Activated CD4-positive, alpha-beta memory T cell treated with anti-CD3 and anti-CD28 coated beads for 36 hours (primary cell): Measurements from ENCODE around the gene SLC25A45. TPM values are rescaled to one million over a fixed set of nuclear protein-coding genes. Genes with fewer than 3 reads are reported as not detected.

Experiments used
- CTCF ChIA-PET: fragments of 350-600 bp; sonication (Branson Sonifier 250); formaldehyde crosslinking; loops from one replicate; lab custom pipeline; 2021; ENCODE audit warnings: antibody characterized with exemption, inconsistent platforms; lab: Charles Lee
- POLR2A ChIA-PET: fragments of 350-600 bp; sonication (Branson Sonifier 250); formaldehyde crosslinking; loops from one replicate; lab custom pipeline; 2021; ENCODE audit warnings: antibody characterized with exemption; lab: Charles Lee
- DNase-seq: peaks from one replicate; pipeline ENCODE4 v3.0.0-alpha.2; 2020
- H3K27ac Mint-ChIP-seq: one replicate; pipeline ENCODE4 v1.8.0; 2021; ENCODE audit warnings: mixed read lengths
- H3K27me3 Mint-ChIP-seq: one replicate; pipeline ENCODE4 v1.8.0; 2021; ENCODE audit warnings: mixed read lengths
- H3K36me3 Mint-ChIP-seq: one replicate; pipeline ENCODE4 v1.8.0; 2021; ENCODE audit warnings: mixed read lengths
- H3K4me1 Mint-ChIP-seq: one replicate; pipeline ENCODE4 v1.8.0; 2021; ENCODE audit warnings: low read depth, mixed read lengths
- H3K4me3 Mint-ChIP-seq: one replicate; pipeline ENCODE4 v1.8.0; 2021; ENCODE audit warnings: mild to moderate bottlenecking, mixed read lengths
- H3K9me3 Mint-ChIP-seq: one replicate; pipeline ENCODE4 v1.8.0; 2021; ENCODE audit warnings: mixed read lengths
- intact Hi-C: fragments of 100-400 bp; cut with micrococcal nuclease; formaldehyde crosslinking; loops from one replicate; pipeline ENCODE4 v1.15.1; 2023
- total RNA-seq, 2 experiments: library from RNA; stranded (reverse); gene quantifications; one replicate each; pipeline ENCODE4 v1.2.3, GENCODE V29; 2021

Gene SLC25A45
- total RNA-seq, 2 experiments from 2014 or later, result 14.4 to 16.1 TPM

DNA sequence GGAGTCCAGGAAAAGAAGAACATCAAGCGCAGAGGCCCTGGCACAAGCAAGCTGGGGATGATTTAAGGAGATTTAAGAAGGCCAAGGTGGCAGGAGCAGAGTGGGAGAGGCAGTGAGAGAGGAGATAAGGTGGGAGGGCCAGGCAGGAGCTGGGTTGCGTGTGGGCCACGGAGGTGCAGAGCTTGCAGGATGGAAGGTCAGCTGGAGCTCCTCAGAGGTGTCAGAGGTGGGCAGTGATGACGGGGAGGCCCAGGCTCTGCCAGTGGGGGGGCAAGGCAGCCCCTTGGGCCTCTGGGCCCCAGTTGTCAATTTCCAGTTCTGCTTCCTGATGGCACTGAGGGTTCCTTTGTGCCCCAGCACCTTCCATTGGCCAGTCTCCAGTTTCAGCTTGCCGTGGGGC is 10.5 kb upstream of the SLC25A45 start:
- intact Hi-C loops, result no loop called here
- no peak overlapping the region for H3K4me3 Mint-ChIP-seq
- H3K4me1 Mint-ChIP-seq, result peaks cover 34% of the 10 kb centered on the region
- peaks cover 23% of the 10 kb centered on the region for H3K36me3 Mint-ChIP-seq
- ChIA-PET POLR2A (no interaction called here), CTCF (interaction anchor here (1.5 kb wide), 1 partner anchor 63 kb away, joined by 3 read pairs; no protein-coding TSS in a partner anchor)
- no peaks in the 10 kb centered on the region for H3K27me3 Mint-ChIP-seq
- H3K27ac Mint-ChIP-seq, result no peak overlapping the region
- DNase-seq, result no peak
- H3K9me3 Mint-ChIP-seq, result no peaks in the 10 kb centered on the region

DNA sequence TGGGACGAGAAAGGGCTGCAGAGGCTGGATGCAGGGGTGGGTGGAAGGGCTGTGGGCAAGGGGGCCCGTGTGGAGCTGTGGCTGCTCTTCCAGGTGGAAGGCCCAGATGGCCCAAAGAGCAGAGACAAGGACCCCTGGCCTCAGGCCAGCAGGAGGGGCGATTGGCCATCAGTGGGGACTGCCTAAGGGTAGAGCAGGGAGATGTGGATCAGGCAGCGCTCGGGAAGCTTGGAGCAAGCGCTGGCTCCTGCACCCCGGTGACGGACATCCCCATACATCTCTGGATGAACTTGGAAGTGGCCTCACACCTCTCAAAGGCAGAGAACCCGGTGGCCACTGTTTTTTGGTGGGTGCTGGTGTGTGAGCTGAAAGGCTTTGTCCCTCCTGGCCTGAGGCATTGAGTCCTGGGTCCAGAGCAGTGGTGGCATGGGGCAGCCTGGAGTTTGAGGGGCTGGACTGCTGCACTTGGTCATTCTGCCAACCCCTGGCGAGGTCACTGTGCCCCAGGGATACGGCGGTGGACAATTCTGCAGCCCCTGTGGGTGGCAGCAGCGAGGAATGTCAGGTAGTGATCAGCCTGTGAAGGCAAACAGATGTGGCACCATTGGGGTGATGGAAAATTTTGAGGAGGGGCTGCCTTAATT is 9.9 kb upstream of the SLC25A45 start:
- no peak overlapping the region for H3K27ac Mint-ChIP-seq
- no peak for DNase-seq
- peaks cover 36% of the 10 kb centered on the region for H3K4me1 Mint-ChIP-seq
- H3K36me3 Mint-ChIP-seq, result peaks cover 22% of the 10 kb centered on the region
- H3K27me3 Mint-ChIP-seq, result no peaks in the 10 kb centered on the region
- no peaks in the 10 kb centered on the region for H3K9me3 Mint-ChIP-seq
- ChIA-PET CTCF (interaction anchor here (1.3 kb wide), 1 partner anchor 118 kb away, joined by 3 read pairs; no protein-coding TSS in a partner anchor), POLR2A (no interaction called here)
- no peak overlapping the region for H3K4me3 Mint-ChIP-seq
- intact Hi-C loops, result no loop called here

DNA sequence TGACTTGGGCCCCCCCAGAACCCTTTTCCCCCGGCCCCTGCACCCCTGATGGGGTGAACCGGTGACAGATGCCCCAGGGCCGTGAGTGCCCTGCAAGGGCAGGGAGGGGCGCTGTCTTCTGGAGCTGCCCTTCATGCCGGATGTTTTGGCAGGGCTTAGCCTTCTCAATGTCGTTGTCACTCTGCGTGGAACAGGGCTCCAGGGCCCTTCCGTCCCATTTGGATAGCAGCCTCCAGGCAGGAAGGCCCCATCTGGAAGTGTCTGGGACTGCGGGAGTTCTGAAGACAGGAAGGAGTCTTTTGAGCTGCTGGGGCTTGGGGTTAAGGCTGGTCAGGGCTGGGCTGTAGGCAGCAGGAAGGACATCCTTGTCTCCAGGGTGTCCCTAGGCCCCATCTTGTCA is 8.6 kb upstream of the SLC25A45 start:
- peak overlapping the region; percentile 43 for H3K27ac Mint-ChIP-seq
- intact Hi-C loops, result no loop called here
- peaks cover 20% of the 10 kb centered on the region for H3K36me3 Mint-ChIP-seq
- no peak for DNase-seq
- H3K4me3 Mint-ChIP-seq, result no peak overlapping the region
- H3K27me3 Mint-ChIP-seq, result no peaks in the 10 kb centered on the region
- POLR2A ChIA-PET, result interaction anchor here (0.9 kb wide), 1 partner anchor 30 kb away, joined by 3 read pairs; no protein-coding TSS in a partner anchor
- no peaks in the 10 kb centered on the region for H3K9me3 Mint-ChIP-seq
- H3K4me1 Mint-ChIP-seq, result peaks cover 43% of the 10 kb centered on the region
- CTCF ChIA-PET, result interaction anchor here (0.9 to 1.3 kb wide), 2 partner anchors 119 to 120 kb away, joined by 3 read pairs; no protein-coding TSS in a partner anchor

DNA sequence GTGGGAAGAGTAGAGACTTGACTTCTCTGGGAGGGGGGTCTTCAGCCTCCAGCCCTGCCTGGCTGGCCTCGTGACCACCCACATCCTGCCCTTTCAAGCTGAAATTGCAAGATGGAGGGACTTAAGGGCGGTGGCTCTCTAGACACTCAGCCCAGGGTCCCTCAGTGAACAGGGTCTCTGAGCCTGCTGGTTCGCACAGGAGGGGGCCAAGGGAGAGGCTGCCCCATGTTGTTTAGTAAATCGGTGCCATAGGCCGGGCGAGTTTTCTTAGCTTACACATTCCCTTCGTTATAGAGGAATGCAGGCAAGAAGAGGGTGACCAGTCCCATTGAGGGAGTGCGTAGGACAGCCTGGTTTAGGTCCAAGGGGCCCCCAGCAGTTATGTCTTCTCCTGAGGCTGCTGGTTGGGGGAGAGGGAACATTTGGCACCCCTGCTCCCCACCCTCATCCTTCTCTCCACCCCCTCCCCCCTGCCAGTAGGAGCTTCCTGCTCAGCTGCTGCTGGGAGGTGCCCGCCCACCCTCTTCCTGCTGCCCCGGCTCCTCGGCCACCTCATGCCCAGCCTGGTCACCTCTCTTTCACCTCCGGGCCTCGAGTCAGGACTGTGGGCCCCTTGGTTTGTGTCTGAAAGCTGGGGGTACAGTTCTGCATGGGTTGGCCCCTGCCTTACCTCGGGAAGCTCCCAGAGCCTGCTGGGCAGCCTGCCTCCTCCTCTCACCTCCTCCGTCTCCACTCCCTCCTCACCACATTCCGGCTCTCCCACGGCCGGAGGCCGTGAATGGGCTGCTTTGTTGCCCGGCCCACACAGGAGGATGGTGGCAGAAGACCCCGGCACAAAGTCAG is 7.9 kb upstream of the SLC25A45 start:
- Mint-ChIP-seq H3K27me3 (no peaks in the 10 kb centered on the region), H3K9me3 (no peaks in the 10 kb centered on the region), H3K27ac (no peak overlapping the region), H3K4me3 (no peak overlapping the region), H3K4me1 (peaks cover 48% of the 10 kb centered on the region), H3K36me3 (peaks cover 20% of the 10 kb centered on the region)
- CTCF ChIA-PET, result interaction anchor here (0.9 to 1.0 kb wide), 2 partner anchors 24 to 120 kb away, joined by 3 read pairs; no protein-coding TSS in a partner anchor
- no peak for DNase-seq
- POLR2A ChIA-PET, result interaction anchor here (0.9 kb wide), 1 partner anchor 31 kb away, joined by 3 read pairs; no protein-coding TSS in a partner anchor
- intact Hi-C loops, result no loop called here

DNA sequence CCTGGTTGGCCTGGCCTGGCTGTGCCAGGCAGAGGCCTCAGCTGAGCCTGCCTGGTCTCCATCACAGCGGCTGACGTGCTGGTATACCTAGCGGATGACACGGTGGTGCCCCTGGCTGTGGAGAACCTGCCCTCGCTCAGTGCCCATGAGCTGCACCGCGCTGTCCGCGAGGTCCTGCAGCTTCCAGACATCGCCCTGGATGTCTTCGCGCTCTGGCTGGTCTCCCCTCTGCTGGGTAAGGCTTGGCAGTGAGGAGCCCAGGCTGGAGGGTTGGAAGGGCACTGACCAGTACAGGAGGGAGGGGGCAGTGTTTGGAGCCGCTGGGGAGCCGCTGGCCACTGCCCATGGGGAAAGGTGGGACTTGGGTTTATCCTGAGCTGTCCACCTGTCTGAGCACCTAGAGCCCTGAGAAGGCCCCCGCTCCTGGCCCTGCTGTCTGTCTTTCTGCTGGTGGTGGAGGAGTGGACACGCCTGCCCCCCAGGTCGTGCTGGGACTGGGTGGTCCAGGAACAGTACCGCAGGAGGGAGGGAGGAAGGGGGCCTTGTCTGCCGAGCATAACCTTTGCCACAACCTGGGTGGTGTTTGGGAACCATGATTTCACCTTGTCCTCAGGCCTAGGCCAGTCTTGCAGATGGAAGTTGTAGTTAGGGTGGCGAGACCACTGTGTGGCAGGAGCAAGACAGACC is 7.0 kb upstream of the SLC25A45 start:
- ChIA-PET POLR2A (interaction anchor here (1.2 kb wide), 1 partner anchor 30 kb away, joined by 3 read pairs; no protein-coding TSS in a partner anchor), CTCF (interaction anchor here (1.0 to 3.2 kb wide), 2 partner anchors 23 to 27 kb away, joined by 3 to 37 read pairs; no protein-coding TSS in a partner anchor)
- H3K27me3 Mint-ChIP-seq, result no peaks in the 10 kb centered on the region
- DNase-seq, result no peak
- peaks cover 57% of the 10 kb centered on the region for H3K4me1 Mint-ChIP-seq
- intact Hi-C loops, result no loop called here
- H3K4me3 Mint-ChIP-seq, result no peak overlapping the region
- H3K9me3 Mint-ChIP-seq, result no peaks in the 10 kb centered on the region
- no peak overlapping the region for H3K27ac Mint-ChIP-seq
- H3K36me3 Mint-ChIP-seq, result peaks cover 20% of the 10 kb centered on the region

DNA sequence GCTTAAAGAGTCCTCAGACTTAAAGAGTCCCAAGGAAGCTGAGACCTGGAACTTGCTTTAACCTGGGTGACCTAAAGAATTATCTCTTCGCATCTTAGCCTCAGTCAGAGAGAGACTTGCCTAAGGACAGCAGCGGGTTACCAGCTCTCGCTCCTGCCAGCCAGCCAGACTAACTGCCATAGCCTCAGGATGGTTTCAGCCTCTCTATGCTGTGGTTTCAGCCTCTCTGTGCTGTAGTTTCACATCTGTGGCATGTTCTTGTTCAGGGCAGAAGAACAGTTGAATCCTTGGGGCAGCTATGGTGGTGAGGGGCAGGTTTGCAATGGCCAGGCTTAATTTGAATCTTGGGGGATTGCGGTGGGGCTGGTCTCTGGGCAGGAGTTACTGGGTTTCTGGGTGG is 6.3 kb upstream of the SLC25A45 start:
- H3K9me3 Mint-ChIP-seq, result no peaks in the 10 kb centered on the region
- H3K27me3 Mint-ChIP-seq, result no peaks in the 10 kb centered on the region
- peak overlapping the region; percentile 14 for H3K27ac Mint-ChIP-seq
- peaks cover 64% of the 10 kb centered on the region for H3K4me1 Mint-ChIP-seq
- intact Hi-C loops, result no loop called here
- peaks cover 20% of the 10 kb centered on the region for H3K36me3 Mint-ChIP-seq
- ChIA-PET CTCF (interaction anchor here (1.2 to 3.2 kb wide), 3 partner anchors 27 to 152 kb away, joined by 5 to 37 read pairs (median 9); no protein-coding TSS in a partner anchor), POLR2A (interaction anchor here (1.2 to 4.4 kb wide), 4 partner anchors 27 to 118 kb away, joined by 3 to 26 read pairs (median 4); no protein-coding TSS in a partner anchor)
- no peak for DNase-seq
- H3K4me3 Mint-ChIP-seq, result no peak overlapping the region

DNA sequence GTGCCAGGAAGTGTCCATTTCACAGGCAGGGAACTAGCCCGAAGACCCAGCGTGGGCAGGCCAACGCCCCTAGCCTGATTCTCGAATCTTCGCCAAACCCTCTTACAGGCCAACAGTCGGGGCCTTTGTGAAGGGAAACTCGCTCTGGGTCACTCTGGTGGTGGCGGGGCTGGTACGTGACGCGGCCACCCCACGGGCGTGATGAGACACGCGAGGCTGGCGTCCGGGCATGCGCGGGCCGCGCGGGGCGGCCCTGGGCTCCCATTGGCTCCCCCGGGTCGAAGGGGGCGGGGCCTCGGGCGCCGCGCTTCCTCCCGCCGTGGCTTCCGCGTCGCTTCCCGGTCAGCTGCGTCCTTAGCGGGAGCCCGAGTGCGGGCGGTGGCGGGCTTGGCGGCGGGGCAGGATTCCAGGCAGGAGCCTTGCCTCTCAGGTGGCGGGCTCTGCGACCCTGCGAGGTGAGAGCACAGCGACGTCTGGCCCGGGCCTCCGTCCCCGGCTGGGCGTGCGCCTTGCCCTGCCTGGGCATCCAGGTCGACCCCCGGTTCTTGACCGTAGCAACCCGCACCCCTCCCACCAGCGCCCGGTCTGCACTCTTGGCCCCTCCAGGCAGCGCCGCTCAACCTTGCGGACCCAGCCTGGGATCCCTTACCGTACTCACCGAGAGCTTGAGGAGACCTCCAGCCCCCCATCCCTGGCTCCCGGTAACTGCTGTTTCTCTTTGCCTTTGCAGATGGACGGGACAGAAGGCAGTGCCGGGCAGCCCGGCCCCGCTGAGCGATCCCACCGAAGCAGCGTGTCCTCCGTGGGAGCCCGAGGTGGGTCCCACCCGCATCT is 4.1 kb upstream of the SLC25A45 start, which contains the start of gene FRMD8:
Gene FRMD8 (plus strand): TSS at position 331 of the 834 bp plus-strand sequence. CDS start 400 bp downstream, at position 731.
- POLR2A ChIA-PET, result interaction anchor here (0.8 to 4.4 kb wide), 9 partner anchors 30 to 123 kb away, joined by 3 to 26 read pairs (median 6); partner anchors contain the start of genes MALAT1 and NEAT1
- H3K27ac Mint-ChIP-seq, result peak within 1 kb of the TSS; percentile 97
- intact Hi-C loops, result no loop called here
- H3K9me3 Mint-ChIP-seq, result no peaks in the 10 kb centered on the region
- peaks cover 12% of the 10 kb centered on the region for H3K36me3 Mint-ChIP-seq
- CTCF ChIA-PET, result interaction anchor here (0.8 to 3.2 kb wide), 9 partner anchors 30 to 170 kb away, joined by 3 to 37 read pairs (median 3); no protein-coding TSS in a partner anchor
- H3K27me3 Mint-ChIP-seq, result no peaks in the 10 kb centered on the region
- peak; percentile 90 for DNase-seq
- H3K4me1 Mint-ChIP-seq, result peaks cover 73% of the 10 kb centered on the region
- peak within 1 kb of the TSS; percentile 91 for H3K4me3 Mint-ChIP-seq

DNA sequence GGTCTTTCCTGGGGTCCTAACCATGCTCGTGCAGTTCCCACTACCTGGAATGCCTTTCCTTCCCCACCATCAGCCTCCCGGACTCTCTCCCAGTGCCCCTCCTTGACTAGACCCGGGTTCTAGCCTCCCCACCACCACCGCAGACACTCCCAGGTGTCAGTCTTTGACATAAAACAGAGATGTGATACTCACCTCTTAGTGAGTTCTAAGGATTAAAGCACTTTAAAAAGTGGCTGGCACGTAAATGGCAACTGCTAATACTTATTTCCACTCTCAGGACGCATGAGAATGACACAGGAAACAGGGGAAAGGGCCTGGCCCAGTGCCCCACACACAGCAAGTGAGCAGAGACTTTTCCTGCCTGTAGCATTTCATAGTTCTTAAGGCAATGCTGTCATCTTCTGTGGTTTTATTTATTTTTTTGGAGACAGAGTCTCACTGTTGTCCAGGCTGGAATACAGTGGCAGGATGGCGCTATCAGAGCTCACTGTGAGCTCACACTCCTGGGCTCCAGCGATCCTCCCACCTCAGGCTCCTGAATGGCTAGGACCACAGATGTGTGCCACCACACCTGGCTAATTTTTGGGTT is 1.9 kb upstream of the SLC25A45 start:
- H3K9me3 Mint-ChIP-seq, result no peaks in the 10 kb centered on the region
- H3K27me3 Mint-ChIP-seq, result no peaks in the 10 kb centered on the region
- intact Hi-C loops, result loop anchor here (5.0 kb wide), 1 partner anchor 188 kb away; the partner anchor contains the start of genes FAM89B and ZNRD2
- peaks cover 59% of the 10 kb centered on the region for H3K4me1 Mint-ChIP-seq
- DNase-seq, result peak; percentile 49
- peak overlapping the region; percentile 97 for H3K27ac Mint-ChIP-seq
- ChIA-PET POLR2A (interaction anchor here (0.7 to 5.3 kb wide), 12 partner anchors 32 to 185 kb away, joined by 3 to 39 read pairs (median 6); partner anchors contain the start of genes MALAT1 and NEAT1), CTCF (interaction anchor here (0.8 to 2.3 kb wide), 4 partner anchors 32 to 88 kb away, joined by 3 to 8 read pairs (median 4); no protein-coding TSS in a partner anchor)
- H3K4me3 Mint-ChIP-seq, result peak overlapping the region; percentile 46
- peaks cover 11% of the 10 kb centered on the region for H3K36me3 Mint-ChIP-seq

DNA sequence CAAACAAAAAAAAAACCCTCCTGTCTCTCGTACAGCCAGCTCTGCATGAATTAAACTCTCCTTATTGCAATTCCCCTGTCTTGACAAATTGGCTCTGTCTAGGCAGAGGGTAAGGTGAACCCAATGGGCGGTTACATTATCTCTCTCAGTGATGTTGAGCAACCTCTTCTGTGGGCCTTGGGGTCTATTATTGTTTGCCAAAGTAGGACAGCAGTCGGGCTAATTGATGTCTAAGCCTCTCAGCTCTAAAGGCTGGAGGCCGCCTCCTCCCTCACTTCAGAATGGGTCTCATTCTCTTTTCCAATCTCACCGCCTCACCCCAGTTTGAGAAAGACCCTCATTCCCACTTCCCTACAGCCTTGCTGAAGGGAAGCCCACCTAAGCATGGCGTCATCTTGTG is 1.3 kb upstream of the SLC25A45 start:
- H3K4me3 Mint-ChIP-seq, result peak overlapping the region; percentile 46
- H3K36me3 Mint-ChIP-seq, result peaks cover 7% of the 10 kb centered on the region
- ChIA-PET POLR2A (interaction anchor here (1.0 to 5.3 kb wide), 11 partner anchors 33 to 123 kb away, joined by 3 to 39 read pairs (median 5); partner anchors contain the start of genes MALAT1 and NEAT1), CTCF (interaction anchor here (0.6 to 2.3 kb wide), 5 partner anchors 32 to 92 kb away, joined by 3 to 8 read pairs (median 4); no protein-coding TSS in a partner anchor)
- H3K27ac Mint-ChIP-seq, result peak overlapping the region; percentile 97
- no peaks in the 10 kb centered on the region for H3K27me3 Mint-ChIP-seq
- intact Hi-C loops, result loop anchor here (2.0 to 5.0 kb wide), 3 partner anchors 113 to 279 kb away; partner anchors contain the start of genes FAM89B, RELA and ZNRD2
- H3K4me1 Mint-ChIP-seq, result peaks cover 53% of the 10 kb centered on the region
- H3K9me3 Mint-ChIP-seq, result no peaks in the 10 kb centered on the region
- no peak for DNase-seq
